ENCODE results near the gene KRT71.
"Not testable (repeated sequence)": the region's sequence is repeated elsewhere in the genome, so short reads cannot be mapped to it uniquely, and the experiment has no call there.

KRT71 gene

DNA sequence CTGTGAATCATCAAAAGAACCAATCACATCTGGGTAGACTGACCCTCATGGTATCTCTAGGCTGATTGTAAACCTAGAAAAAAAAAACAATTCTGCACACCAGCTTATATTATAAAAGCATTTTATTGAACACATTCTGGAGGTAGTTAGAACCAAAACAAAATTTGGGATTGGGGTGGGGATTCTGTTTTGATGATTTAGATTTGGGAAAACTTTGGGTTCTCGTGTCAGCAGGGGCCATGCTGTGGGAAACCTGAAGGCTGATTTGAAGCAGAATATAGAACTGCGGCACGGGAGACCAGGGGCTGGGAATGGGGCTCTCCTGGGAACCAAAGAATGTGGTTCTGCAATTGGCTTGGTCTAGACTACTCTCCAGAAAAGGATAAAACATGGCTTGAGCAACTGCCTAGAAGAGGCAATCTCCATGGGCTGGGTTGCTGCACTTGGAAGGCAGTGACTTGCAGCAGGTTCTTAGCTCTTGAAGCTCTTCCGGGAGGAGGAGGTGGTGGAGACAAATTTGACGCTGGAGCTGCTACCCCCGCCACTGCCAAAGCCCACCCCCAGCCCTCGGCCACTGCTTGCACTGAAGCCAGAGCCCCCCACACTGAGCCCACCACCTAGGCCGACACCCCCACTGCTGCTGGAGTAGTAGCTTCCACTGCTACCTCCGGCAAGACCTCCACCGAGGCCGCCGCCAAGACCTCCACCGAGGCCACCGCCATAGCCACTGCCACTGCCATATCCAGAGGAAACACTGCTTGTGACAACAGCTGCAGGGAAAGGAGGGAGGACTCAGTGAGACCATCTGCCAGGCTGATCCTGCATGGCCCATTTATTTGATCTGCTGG, 38.2 kb downstream of the KRT71 start:
- no peak overlapping the region for H3K4me3 Mint-ChIP-seq
- H3K27me3 Mint-ChIP-seq = peaks cover 7% of the 10 kb centered on the region
- DNase-seq (ENCODE audit: low spot score in 2 of 2) = peak in 1 of 2 donors; percentile 3
- no peaks in the 10 kb centered on the region for H3K9me3 Mint-ChIP-seq
- H3K36me3 Mint-ChIP-seq (ENCODE audit: insufficient read depth) = peaks cover 2% of the 10 kb centered on the region
- H3K27ac Mint-ChIP-seq (ENCODE audit: low read depth) = no peak overlapping the region
- no peaks in the 10 kb centered on the region for H3K4me1 Mint-ChIP-seq
- ATAC-seq (replicated peaks; ENCODE audit: extremely low read depth, poor library complexity, severe bottlenecking) = no peak

DNA sequence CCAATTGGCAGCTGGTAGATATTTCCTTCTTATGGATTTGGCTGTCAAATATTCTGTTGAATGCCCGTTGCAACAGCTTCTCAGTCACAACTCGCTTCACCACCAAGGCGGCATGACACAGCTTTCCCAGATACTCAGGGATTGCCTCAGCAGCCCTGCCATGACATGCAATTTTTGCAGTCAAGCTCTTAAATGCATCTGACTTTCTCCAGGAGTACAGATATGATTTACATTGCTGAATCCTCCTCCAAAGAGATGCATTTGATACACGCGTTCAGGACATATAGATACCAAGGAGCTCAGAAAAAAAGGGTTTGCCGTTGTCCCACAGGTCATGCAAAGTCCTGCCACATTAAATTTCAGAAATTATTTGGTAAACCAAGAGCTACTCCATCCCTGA, 39.2 kb downstream of the KRT71 start:
- Mint-ChIP-seq H3K9me3 (no peaks in the 10 kb centered on the region), H3K27me3 (peaks cover 12% of the 10 kb centered on the region), H3K4me3 (no peak overlapping the region), H3K4me1 (no peaks in the 10 kb centered on the region), H3K27ac (ENCODE audit: low read depth) (no peak overlapping the region), H3K36me3 (ENCODE audit: insufficient read depth) (peaks cover 2% of the 10 kb centered on the region)
- ATAC-seq (replicated peaks; ENCODE audit: extremely low read depth, poor library complexity, severe bottlenecking) = no peak
- no peak for DNase-seq (ENCODE audit: low spot score in 2 of 2)

DNA sequence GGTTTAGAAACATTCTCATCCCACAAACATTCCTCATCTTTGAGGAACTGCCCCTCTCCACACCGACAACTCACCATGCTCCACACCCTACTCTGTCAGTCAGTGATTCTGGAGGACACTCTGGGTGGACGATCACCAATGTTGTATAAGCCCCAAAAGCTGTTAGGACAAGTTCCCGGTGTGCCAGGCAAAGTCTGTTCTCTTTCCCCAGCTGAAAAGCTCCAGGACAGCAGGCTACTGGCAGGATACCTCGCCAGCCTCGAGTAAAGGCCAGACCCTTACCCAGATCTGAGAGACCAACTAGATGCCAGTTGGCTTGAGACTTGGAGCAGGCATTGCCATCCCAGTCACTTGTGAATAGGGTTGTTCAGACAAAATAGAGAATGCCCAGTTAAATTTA, 44.7 kb downstream of the KRT71 start:
- Mint-ChIP-seq H3K4me3 (no peak overlapping the region), H3K36me3 (ENCODE audit: insufficient read depth) (peaks cover 4% of the 10 kb centered on the region), H3K27ac (ENCODE audit: low read depth) (no peak overlapping the region), H3K9me3 (no peaks in the 10 kb centered on the region), H3K4me1 (peaks cover 18% of the 10 kb centered on the region), H3K27me3 (peaks cover 43% of the 10 kb centered on the region)
- no peak for ATAC-seq (replicated peaks; ENCODE audit: extremely low read depth, poor library complexity, severe bottlenecking)
- DNase-seq (ENCODE audit: low spot score in 2 of 2) = no peak

DNA sequence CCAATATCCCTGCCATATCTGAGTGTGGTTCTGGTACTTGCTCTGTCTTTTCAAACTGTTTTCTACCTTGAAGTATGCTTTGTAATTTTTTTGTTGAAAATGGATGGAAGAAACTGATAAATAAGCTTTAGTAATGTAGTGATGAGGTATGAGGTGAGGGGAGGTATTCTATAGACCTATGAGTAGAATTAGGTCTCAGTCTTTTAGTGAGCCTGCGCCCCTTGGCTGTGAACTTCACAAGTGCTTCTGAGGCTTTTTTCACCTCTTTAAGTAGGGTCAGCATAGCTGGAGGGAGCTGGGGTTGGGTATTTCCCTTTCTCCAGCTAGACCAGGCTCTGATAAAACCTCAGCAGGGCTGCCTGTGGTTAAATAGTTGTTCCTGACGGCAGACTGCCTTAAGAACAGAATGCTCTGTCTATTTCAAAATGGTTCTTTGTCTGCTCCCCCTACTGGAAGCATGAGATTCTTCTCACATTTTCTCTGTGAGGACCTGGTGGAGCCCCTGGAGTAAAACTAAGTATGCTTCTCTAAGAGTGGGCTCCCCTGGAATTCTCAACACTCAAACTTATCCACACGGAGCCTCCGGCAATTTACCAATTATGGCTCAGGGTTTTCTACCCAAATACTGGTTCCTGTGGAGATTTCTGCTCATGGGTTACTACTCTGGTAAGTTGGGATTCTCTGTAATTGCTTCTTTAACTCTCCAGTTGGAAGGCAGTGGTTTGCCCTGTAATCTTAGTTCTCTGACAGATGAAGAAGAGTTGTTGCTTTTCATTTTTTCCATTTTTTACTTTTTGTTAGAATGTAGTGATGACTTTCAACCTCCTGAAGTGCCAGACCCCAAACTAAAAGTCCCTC, 45.9 kb downstream of the KRT71 start:
- Mint-ChIP-seq H3K4me1 (peaks cover 18% of the 10 kb centered on the region), H3K9me3 (no peaks in the 10 kb centered on the region), H3K36me3 (ENCODE audit: insufficient read depth) (peaks cover 4% of the 10 kb centered on the region), H3K27me3 (peaks cover 43% of the 10 kb centered on the region), H3K4me3 (no peak overlapping the region), H3K27ac (ENCODE audit: low read depth) (no peak overlapping the region)
- ATAC-seq (replicated peaks; ENCODE audit: extremely low read depth, poor library complexity, severe bottlenecking) (peak; percentile 56), DNase-seq (ENCODE audit: low spot score in 2 of 2) (no peak)

DNA sequence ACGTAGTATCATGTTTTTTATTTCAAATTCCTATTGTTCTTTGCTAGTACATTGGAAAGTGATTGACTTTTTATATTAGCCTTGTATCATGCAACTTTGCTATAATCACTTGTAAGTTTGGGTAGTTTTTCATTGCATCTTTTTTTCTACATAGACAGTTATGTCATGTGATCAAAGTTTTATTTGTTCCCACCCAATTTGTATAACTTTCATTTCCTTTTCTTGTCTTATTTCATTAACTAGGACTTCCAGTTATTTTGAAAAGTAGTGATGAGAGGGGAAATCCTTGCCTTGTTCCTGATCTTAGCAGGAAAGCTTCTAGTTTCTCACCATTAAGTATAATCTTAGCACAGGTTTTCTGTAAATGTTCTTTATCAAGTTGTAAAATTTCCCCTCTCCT, 50.1 kb downstream of the KRT71 start:
- Mint-ChIP-seq H3K27ac (ENCODE audit: low read depth) (no peak overlapping the region), H3K4me3 (no peak overlapping the region), H3K9me3 (no peaks in the 10 kb centered on the region), H3K36me3 (ENCODE audit: insufficient read depth) (peaks cover 3% of the 10 kb centered on the region), H3K27me3 (peaks cover 38% of the 10 kb centered on the region), H3K4me1 (peaks cover 14% of the 10 kb centered on the region)
- DNase-seq (ENCODE audit: low spot score in 2 of 2) (no peak), ATAC-seq (replicated peaks; ENCODE audit: extremely low read depth, poor library complexity, severe bottlenecking) (no peak)

DNA sequence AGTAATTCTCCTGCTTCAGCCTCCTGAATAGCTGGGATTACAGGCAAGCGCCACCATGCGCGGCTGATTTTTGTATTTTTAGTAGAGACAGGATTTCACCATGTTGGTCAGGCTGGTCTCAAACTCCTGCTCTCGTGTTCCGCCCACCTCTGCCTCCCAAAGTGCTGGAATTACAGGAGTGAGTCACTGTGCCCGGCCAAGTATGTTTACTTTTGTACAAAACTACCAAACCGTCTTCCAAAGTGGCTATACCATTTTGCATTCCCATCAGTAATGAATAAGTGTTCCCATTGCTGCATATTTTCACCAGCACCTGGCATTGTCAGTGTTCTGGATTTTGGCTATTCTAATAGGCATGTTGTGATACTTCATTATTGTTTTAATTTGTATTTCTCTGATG, 51.5 kb downstream of the KRT71 start:
- H3K36me3 Mint-ChIP-seq (ENCODE audit: insufficient read depth) = peaks cover 2% of the 10 kb centered on the region
- ATAC-seq (replicated peaks; ENCODE audit: extremely low read depth, poor library complexity, severe bottlenecking) (no peak), DNase-seq (ENCODE audit: low spot score in 2 of 2) (no peak)
- no peak overlapping the region for H3K4me3 Mint-ChIP-seq
- H3K9me3 Mint-ChIP-seq = no peaks in the 10 kb centered on the region
- peaks cover 31% of the 10 kb centered on the region for H3K27me3 Mint-ChIP-seq
- no peak overlapping the region for H3K27ac Mint-ChIP-seq (ENCODE audit: low read depth)
- peaks cover under 1% of the 10 kb centered on the region for H3K4me1 Mint-ChIP-seq

DNA sequence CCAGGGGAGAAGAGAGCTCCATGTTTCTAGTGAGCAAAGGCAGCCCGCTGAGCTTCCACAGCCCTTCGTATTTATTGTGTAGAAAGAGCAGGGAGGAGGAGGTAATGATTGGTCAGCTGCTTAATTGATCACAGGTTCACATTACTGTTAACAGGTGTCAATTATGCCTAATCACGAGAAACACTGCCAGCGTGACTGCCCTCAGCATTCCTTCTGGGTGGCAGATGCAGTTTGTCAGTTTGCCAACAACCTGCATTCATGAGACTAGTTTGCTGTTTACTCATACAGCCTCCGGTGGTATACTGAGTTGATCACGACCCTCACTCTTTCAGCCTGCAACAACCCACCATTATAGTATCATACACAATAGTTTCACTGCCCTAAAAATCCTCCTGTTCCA, 52.4 kb downstream of the KRT71 start:
- DNase-seq (ENCODE audit: low spot score in 2 of 2); H3K9me3 Mint-ChIP-seq; H3K36me3 Mint-ChIP-seq (ENCODE audit: insufficient read depth); H3K4me3 Mint-ChIP-seq; H3K27ac Mint-ChIP-seq (ENCODE audit: low read depth); ATAC-seq (replicated peaks; ENCODE audit: extremely low read depth, poor library complexity, severe bottlenecking); H3K4me1 Mint-ChIP-seq: not testable (repeated sequence)
- H3K27me3 Mint-ChIP-seq = peaks cover 29% of the 10 kb centered on the region

DNA sequence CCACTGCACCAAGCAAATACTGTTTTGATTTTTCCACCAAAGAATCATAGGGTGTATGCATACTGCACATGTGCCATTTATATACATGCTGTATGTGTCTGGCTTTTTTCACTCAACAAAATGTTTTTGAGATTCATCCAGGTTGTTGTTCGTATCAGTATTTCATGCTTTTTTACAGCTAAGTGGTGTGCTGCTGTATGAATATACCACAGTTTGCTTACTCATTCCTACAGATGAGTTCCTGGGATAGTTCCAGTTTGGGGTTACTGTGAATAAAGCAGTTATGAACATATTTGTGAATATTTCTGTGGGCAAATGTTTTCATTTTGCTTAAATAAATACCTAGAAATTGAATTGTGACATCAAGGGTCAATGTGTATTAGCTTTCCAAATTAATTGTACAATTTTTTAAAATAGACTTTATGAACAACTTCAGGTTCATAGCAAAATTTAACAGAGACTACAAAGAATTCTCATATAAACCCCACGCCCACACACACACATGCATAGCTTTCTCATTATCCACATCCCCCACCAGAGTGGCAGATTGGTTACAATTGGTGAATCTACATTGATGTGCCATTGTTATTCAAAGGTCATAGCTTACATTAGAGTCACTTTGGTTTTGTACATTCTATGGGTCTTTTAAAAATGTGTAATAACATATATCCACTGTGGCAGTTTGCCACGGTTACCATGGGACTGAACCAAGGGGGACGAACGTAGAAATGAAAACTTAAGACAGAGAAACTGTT, 53.0 kb downstream of the KRT71 start:
- Mint-ChIP-seq H3K36me3 (ENCODE audit: insufficient read depth) (peaks cover 2% of the 10 kb centered on the region), H3K4me3 (no peak overlapping the region), H3K27ac (ENCODE audit: low read depth) (no peak overlapping the region), H3K9me3 (no peaks in the 10 kb centered on the region), H3K27me3 (peaks cover 23% of the 10 kb centered on the region), H3K4me1 (peaks cover 11% of the 10 kb centered on the region)
- ATAC-seq (replicated peaks; ENCODE audit: extremely low read depth, poor library complexity, severe bottlenecking) (no peak), DNase-seq (ENCODE audit: low spot score in 2 of 2) (no peak)

DNA sequence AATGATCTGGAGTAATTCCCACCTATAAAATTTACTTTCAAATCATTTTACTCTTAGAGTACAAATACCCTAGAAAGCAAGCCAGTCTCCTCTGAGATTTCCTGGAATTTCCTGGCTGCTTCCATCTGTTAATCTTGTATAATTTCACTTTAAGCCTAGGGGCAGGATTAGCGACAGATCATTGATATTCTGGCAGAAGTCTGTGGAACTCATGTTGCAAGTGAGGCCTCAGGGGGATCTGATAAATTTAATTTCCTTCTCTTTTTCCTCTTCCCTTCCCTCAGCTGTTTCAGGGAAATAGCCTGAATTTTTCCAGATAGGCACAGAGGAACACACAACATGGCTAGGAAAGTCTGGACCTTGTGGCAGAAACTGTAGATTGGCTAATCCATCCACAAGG, 54.0 kb downstream of the KRT71 start:
- H3K36me3 Mint-ChIP-seq (ENCODE audit: insufficient read depth) = peaks cover 2% of the 10 kb centered on the region
- no peaks in the 10 kb centered on the region for H3K9me3 Mint-ChIP-seq
- peaks cover 11% of the 10 kb centered on the region for H3K4me1 Mint-ChIP-seq
- DNase-seq (ENCODE audit: low spot score in 2 of 2) (no peak), ATAC-seq (replicated peaks; ENCODE audit: extremely low read depth, poor library complexity, severe bottlenecking) (no peak)
- H3K27ac Mint-ChIP-seq (ENCODE audit: low read depth) = no peak overlapping the region
- H3K4me3 Mint-ChIP-seq = no peak overlapping the region
- peaks cover 27% of the 10 kb centered on the region for H3K27me3 Mint-ChIP-seq

DNA sequence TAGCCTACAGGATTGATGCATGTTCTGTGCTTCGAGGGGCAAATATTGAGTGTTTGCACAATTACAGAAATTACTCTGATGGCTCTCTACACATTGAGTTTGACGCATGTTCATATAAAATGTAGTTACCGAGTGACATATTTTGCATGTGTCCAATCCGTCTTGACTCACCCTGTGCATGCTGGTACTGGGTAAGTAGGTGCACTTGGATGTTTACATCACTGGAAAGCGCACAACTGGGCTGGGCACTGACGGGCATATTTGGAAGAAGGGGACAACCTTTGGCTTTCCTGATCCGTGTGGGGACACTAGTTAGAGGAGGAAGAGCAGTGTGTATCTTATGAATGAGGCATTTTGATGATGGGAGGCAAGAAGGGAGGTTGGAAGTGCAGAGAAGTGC, 55.0 kb downstream of the KRT71 start:
- Mint-ChIP-seq H3K9me3 (no peaks in the 10 kb centered on the region), H3K36me3 (ENCODE audit: insufficient read depth) (peaks cover 2% of the 10 kb centered on the region), H3K4me1 (peaks cover 11% of the 10 kb centered on the region), H3K27ac (ENCODE audit: low read depth) (no peak overlapping the region), H3K27me3 (peaks cover 37% of the 10 kb centered on the region), H3K4me3 (no peak overlapping the region)
- no peak for DNase-seq (ENCODE audit: low spot score in 2 of 2)
- ATAC-seq (replicated peaks; ENCODE audit: extremely low read depth, poor library complexity, severe bottlenecking) = no peak

DNA sequence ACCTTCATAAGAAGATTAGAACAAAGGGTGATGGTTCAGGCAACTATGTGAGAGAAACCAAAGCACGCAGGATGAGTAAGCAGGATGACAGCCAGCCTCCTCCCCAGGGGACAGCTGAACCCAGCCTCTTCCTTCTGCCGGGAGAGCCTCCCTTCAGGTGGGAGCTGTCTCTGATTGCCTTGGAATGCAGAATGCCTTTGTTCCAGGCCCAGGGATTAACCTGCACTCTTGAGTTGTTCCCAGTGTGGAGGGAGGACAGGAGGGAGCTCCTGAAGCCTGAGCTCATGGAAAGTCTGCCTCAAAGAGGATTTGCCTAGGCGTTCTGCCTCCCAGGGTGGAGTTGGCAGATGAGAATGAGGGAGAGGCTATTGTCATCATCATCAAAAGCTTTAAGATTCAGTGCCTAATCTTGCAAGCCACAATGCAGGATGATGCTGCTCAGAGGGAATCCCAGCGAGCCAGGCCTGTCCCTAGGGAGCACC, 56.3 kb downstream of the KRT71 start:
- no peak overlapping the region for H3K4me3 Mint-ChIP-seq
- H3K9me3 Mint-ChIP-seq = no peaks in the 10 kb centered on the region
- H3K27me3 Mint-ChIP-seq = peaks cover 49% of the 10 kb centered on the region
- peaks cover 2% of the 10 kb centered on the region for H3K36me3 Mint-ChIP-seq (ENCODE audit: insufficient read depth)
- H3K27ac Mint-ChIP-seq (ENCODE audit: low read depth) = no peak overlapping the region
- ATAC-seq (replicated peaks; ENCODE audit: extremely low read depth, poor library complexity, severe bottlenecking) = no peak
- no peak for DNase-seq (ENCODE audit: low spot score in 2 of 2)
- peaks cover 11% of the 10 kb centered on the region for H3K4me1 Mint-ChIP-seq

DNA sequence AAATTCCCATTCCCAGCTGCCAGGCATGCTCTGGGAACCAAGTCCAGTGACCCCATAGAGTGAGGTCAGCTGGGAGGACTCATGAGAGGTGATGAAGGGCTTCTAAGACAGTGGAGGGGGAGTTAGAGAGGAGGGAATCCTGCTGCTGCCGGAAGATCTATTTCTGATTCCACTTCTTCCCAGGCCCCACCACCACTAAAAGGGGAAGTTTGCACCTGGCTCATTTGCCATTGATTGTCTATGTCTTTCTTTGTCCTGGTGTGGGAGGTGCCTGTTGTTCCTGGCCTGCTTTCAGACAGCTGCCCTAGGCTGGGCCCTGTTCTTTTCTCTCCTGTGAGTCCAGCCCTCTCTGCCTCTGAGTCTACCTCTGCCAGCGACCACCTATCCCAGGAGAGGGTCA, 56.9 kb downstream of the KRT71 start:
- ATAC-seq (replicated peaks; ENCODE audit: extremely low read depth, poor library complexity, severe bottlenecking) (no peak), DNase-seq (ENCODE audit: low spot score in 2 of 2) (no peak)
- Mint-ChIP-seq H3K9me3 (no peaks in the 10 kb centered on the region), H3K36me3 (ENCODE audit: insufficient read depth) (peaks cover 2% of the 10 kb centered on the region), H3K4me1 (peaks cover 11% of the 10 kb centered on the region), H3K27me3 (peaks cover 55% of the 10 kb centered on the region), H3K27ac (ENCODE audit: low read depth) (no peak overlapping the region), H3K4me3 (no peak overlapping the region)

Data from central memory CD8-positive, alpha-beta T cell (primary cell).